Measurements from ENCODE around the gene JAZF1. TPM values are rescaled to one million over a fixed set of nuclear protein-coding genes. Genes with fewer than 3 reads are reported as not detected.

Gene JAZF1
- total and polyA plus RNA-seq, 2 donors (not counting 1 experiment from before 2014, with no cell fraction given) = 14.0 to 38.6 TPM

DNA sequence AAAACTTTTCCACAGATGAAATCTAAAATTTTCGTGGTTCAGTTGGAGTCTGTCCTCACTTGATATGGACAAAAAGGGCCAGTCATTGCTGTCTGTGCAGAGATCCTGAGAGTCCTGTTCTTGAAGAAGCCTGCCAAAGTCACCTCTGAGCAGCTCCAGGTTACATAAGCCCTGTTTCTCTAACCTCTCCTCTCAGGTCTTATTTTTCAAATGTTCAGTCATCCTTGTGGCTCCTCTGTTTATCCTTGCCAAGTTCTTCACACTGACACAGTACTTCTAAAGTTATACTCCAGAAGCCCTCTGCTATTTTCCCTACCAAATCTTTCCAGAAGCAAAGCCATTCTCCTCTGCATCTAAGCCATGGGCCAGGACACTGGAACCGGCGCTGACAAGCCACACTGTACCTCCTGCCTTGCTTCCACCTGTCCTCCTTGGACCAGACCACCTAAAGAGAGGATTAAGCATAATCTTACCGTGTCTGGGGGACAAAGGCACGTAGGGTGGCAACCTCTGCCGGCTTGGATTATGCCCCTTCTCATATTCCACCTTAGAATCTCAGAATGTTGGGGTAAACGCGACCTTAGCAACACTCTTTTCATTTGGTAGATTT lies 161.6 kb downstream of the JAZF1 start:
- no peak overlapping the region for H3K9ac ChIP-seq (ENCODE audit: low read length)
- peaks cover 19% of the 10 kb centered on the region for H3K4me1 Mint-ChIP-seq
- peaks cover 0 to 17% (median 4%) of the 10 kb centered on the region in 3 donors for H3K9me3 ChIP-seq (ENCODE audit: control extremely low read depth in 1 of 3, control insufficient read depth in 2 of 3, insufficient read depth in 1 of 3, low read length in 2 of 3)
- no peak for ATAC-seq (ENCODE audit: low read depth)
- intact Hi-C loops (cut with micrococcal nuclease) = no loop called here
- H3K27me3 Mint-ChIP-seq = no peaks in the 10 kb centered on the region
- WGBS (ENCODE audit: insufficient coverage) = 100% methylated on average over 4 of the region's 8 CpGs
- H3K4me1 ChIP-seq (ENCODE audit: control insufficient read depth in 2 of 2, insufficient read depth in 2 of 2, low read length in 2 of 2) = no peaks in the 10 kb centered on the region
- H3K4me3 ChIP-seq (ENCODE audit: control extremely low read depth in 1 of 5, extremely low read depth in 1 of 5, insufficient read depth in 1 of 5, low read depth in 2 of 5, low read length in 4 of 5) = no peak overlapping the region
- no peak for TF ChIP-seq EZH2 (IDR thresholded peaks at IDR 0.05; ENCODE audit: borderline replicate concordance, insufficient read depth, low read depth, low read length, poor library complexity, severe bottlenecking)
- TF ChIP-seq, protein P1, sequence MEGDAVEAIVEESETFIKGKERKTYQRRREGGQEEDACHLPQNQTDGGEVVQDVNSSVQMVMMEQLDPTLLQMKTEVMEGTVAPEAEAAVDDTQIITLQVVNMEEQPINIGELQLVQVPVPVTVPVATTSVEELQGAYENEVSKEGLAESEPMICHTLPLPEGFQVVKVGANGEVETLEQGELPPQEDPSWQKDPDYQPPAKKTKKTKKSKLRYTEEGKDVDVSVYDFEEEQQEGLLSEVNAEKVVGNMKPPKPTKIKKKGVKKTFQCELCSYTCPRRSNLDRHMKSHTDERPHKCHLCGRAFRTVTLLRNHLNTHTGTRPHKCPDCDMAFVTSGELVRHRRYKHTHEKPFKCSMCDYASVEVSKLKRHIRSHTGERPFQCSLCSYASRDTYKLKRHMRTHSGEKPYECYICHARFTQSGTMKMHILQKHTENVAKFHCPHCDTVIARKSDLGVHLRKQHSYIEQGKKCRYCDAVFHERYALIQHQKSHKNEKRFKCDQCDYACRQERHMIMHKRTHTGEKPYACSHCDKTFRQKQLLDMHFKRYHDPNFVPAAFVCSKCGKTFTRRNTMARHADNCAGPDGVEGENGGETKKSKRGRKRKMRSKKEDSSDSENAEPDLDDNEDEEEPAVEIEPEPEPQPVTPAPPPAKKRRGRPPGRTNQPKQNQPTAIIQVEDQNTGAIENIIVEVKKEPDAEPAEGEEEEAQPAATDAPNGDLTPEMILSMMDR (IDR thresholded peaks at IDR 0.05) = no peak
- H3K9me3 Mint-ChIP-seq (ENCODE audit: insufficient read depth) = peaks cover 4% of the 10 kb centered on the region
- no peaks in the 10 kb centered on the region for H3K27me3 ChIP-seq (replicated peaks in 1 of 4; ENCODE audit: control extremely low read depth in 1 of 4, control insufficient read depth in 3 of 4, insufficient read depth in 4 of 4, low read length in 3 of 4)
- H3K27ac Mint-ChIP-seq = no peak overlapping the region
- H3K27ac ChIP-seq (ENCODE audit: low read length in 2 of 2) = no peak overlapping the region
- CTCF ChIA-PET = interaction anchor here (0.5 to 2.9 kb wide), 6 partner anchors 76 to 832 kb away, joined by 3 to 32 read pairs (median 4); no protein-coding TSS in a partner anchor
- peaks cover 88% of the 10 kb centered on the region for H3K79me2 ChIP-seq (ENCODE audit: control insufficient read depth, insufficient read depth, low read length)
- POLR2A ChIA-PET = no interaction called here
- no peak for DNase-seq
- H3K4me3 Mint-ChIP-seq = no peak overlapping the region
- no peak overlapping the region for H2AFZ ChIP-seq (ENCODE audit: insufficient read depth, low read depth, low read length, poor library complexity, severe bottlenecking)
- H3K36me3 ChIP-seq (replicated peaks in 1 of 2; ENCODE audit: control extremely low read depth in 1 of 2, control insufficient read depth in 1 of 2, extremely low read depth in 1 of 2, insufficient read depth in 2 of 2, low read length in 1 of 2) = peaks cover 6 to 17% of the 10 kb centered on the region in 2 experiments
- H4K20me1 ChIP-seq (ENCODE audit: control insufficient read depth, insufficient read depth, low read length, poor library complexity, severe bottlenecking) = peaks cover 78% of the 10 kb centered on the region
- no peak overlapping the region for H3K4me2 ChIP-seq (replicated peaks; ENCODE audit: low read depth, low read length, poor library complexity, severe bottlenecking)

DNA sequence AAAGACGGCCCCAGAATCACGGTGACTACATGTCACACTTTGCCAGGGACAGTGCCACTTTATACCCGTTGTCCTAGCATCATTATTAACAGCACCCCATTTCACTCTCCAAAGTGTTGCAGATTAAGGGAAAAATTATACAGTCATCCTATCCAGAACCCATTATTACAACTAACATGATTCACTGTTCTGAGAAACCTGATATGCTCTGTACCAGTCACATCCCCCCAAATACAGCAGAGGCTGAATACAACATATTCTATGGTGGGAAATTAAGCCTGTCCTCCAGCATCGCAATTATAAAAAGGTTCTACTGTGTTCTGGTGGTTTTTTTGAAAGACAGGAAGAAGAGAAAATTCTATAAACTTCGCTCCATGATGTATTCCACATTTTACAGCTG lies 162.1 kb downstream of the JAZF1 start:
- no peak overlapping the region for H2AFZ ChIP-seq (ENCODE audit: insufficient read depth, low read depth, low read length, poor library complexity, severe bottlenecking)
- peaks cover 0 to 17% (median 4%) of the 10 kb centered on the region in 3 donors for H3K9me3 ChIP-seq (ENCODE audit: control extremely low read depth in 1 of 3, control insufficient read depth in 2 of 3, insufficient read depth in 1 of 3, low read length in 2 of 3)
- Mint-ChIP-seq H3K27me3 (no peaks in the 10 kb centered on the region), H3K4me1 (peaks cover 23% of the 10 kb centered on the region), H3K27ac (no peak overlapping the region), H3K4me3 (no peak overlapping the region), H3K9me3 (ENCODE audit: insufficient read depth) (peaks cover 4% of the 10 kb centered on the region)
- no peaks in the 10 kb centered on the region for H3K27me3 ChIP-seq (replicated peaks in 1 of 4; ENCODE audit: control extremely low read depth in 1 of 4, control insufficient read depth in 3 of 4, insufficient read depth in 4 of 4, low read length in 3 of 4)
- ChIA-PET CTCF (interaction anchor here (2.9 kb wide), 1 partner anchor 823 kb away, joined by 32 read pairs; no protein-coding TSS in a partner anchor), POLR2A (no interaction called here)
- peaks cover 6 to 17% of the 10 kb centered on the region in 2 experiments for H3K36me3 ChIP-seq (replicated peaks in 1 of 2; ENCODE audit: control extremely low read depth in 1 of 2, control insufficient read depth in 1 of 2, extremely low read depth in 1 of 2, insufficient read depth in 2 of 2, low read length in 1 of 2)
- intact Hi-C loops (cut with micrococcal nuclease) = no loop called here
- no peaks in the 10 kb centered on the region for H3K4me1 ChIP-seq (ENCODE audit: control insufficient read depth in 2 of 2, insufficient read depth in 2 of 2, low read length in 2 of 2)
- DNase-seq (no peak), ATAC-seq (ENCODE audit: low read depth) (no peak)
- H3K79me2 ChIP-seq (ENCODE audit: control insufficient read depth, insufficient read depth, low read length) = peaks cover 88% of the 10 kb centered on the region
- H3K4me3 ChIP-seq (ENCODE audit: control extremely low read depth in 1 of 5, extremely low read depth in 1 of 5, insufficient read depth in 1 of 5, low read depth in 2 of 5, low read length in 4 of 5) = no peak overlapping the region
- H3K9ac ChIP-seq (ENCODE audit: low read length) = no peak overlapping the region
- no peak overlapping the region for H3K27ac ChIP-seq (ENCODE audit: low read length in 2 of 2)
- H3K4me2 ChIP-seq (replicated peaks; ENCODE audit: low read depth, low read length, poor library complexity, severe bottlenecking) = no peak overlapping the region
- 93% methylated on average over 2 of the region's 5 CpGs for WGBS (ENCODE audit: insufficient coverage)
- H4K20me1 ChIP-seq (ENCODE audit: control insufficient read depth, insufficient read depth, low read length, poor library complexity, severe bottlenecking) = peaks cover 80% of the 10 kb centered on the region
- TF ChIP-seq EZH2 (IDR thresholded peaks at IDR 0.05; ENCODE audit: borderline replicate concordance, insufficient read depth, low read depth, low read length, poor library complexity, severe bottlenecking) = no peak
- TF ChIP-seq, protein P1 (IDR thresholded peaks at IDR 0.05) = no peak

All from B cell (primary cell).